GM18868 (cell line): Measurements from ENCODE around the gene PLXNB1.

Experiments used
- ATAC-seq: cut with Tn5 transposase; IDR thresholded peaks from one replicate; pipeline ENCODE4 v1.9.1; 2021; ENCODE audit warnings: mild to moderate bottlenecking, moderate library complexity; ENCODE audit not compliant: unreplicated experiment

Gene PLXNB1

GRCh38 chr3:48433472-48434118, 3.7 kb upstream of the PLXNB1 start:
- ATAC-seq: no peak

GRCh38 chr3:48432411-48433371, 2.8 kb upstream of the PLXNB1 start:
- no peak for ATAC-seq

GRCh38 chr3:48431224-48432029, 1.5 kb upstream of the PLXNB1 start:
- no peak for ATAC-seq

- ATAC-seq: no peak
Measured at GRCh38 chr3:48430708-48431101, 819 bp upstream of the PLXNB1 start.

- no peak for ATAC-seq
Measured at GRCh38 chr3:48429317-48429959, 448 bp downstream of the PLXNB1 start.

GRCh38 chr3:48428572-48429316, 1.1 kb downstream of the PLXNB1 start:
- ATAC-seq: no peak

GRCh38 chr3:48428088-48428571, 1.8 kb downstream of the PLXNB1 start:
- ATAC-seq: no peak

- ATAC-seq: no peak
Measured at GRCh38 chr3:48427630-48427962, 2.3 kb downstream of the PLXNB1 start.

GRCh38 chr3:48426944-48427629, 2.8 kb downstream of the PLXNB1 start:
- no peak for ATAC-seq

- no peak for ATAC-seq
Measured at GRCh38 chr3:48426401-48426909, 3.4 kb downstream of the PLXNB1 start.

GRCh38 chr3:48425281-48425812, 4.5 kb downstream of the PLXNB1 start:
- no peak for ATAC-seq

- ATAC-seq: no peak
Measured at GRCh38 chr3:48423883-48424695, 5.8 kb downstream of the PLXNB1 start.

- no peak for ATAC-seq
Measured at GRCh38 chr3:48423241-48423882, 6.5 kb downstream of the PLXNB1 start.

GRCh38 chr3:48422681-48423080, 7.2 kb downstream of the PLXNB1 start:
- no peak for ATAC-seq

GRCh38 chr3:48422272-48422671, 7.6 kb downstream of the PLXNB1 start:
- ATAC-seq: no peak

GRCh38 chr3:48420561-48420960, 9.3 kb downstream of the PLXNB1 start:
- ATAC-seq: no peak

GRCh38 chr3:48419597-48419996, 10.3 kb downstream of the PLXNB1 start:
- ATAC-seq: no peak

- ATAC-seq: no peak
Measured at GRCh38 chr3:48419149-48419548, 10.7 kb downstream of the PLXNB1 start.
